K562 treated with DMSO at 1 percent for 4 hours (cell line): ENCODE results near the gene METAP1. TPM values are rescaled to one million over a fixed set of nuclear protein-coding genes. Genes with fewer than 3 reads are reported as not detected.

Source experiments
- total RNA-seq: library from RNA; unstranded; fragments of 300-600 nt; gene quantifications from 2 replicates; pipeline ENCODE4 v1.2.3, GENCODE V29; 2022; ENCODE audit not compliant: insufficient read depth

Gene METAP1
- 27.3 and 27.9 TPM in 2 replicates for total RNA-seq

GRCh38 chr4:98995183-98996055 is at the start of gene METAP1:
Gene METAP1, plus strand, starts transcription at chr4:98995721. Its CDS starts 33 bp downstream, at chr4:98995754.

GRCh38 chr4:99088481-99089365 is 93.2 kb downstream of the METAP1 start, which contains the start of gene ADH5:
Gene ADH5, minus strand, starts transcription at chr4:99088788. Its CDS starts 88 bp downstream, at chr4:99088700.

Other genes starting within 250 kb of the METAP1 start
- 45.0 and 46.5 TPM in 2 replicates for gene EIF4E, start 66.6 kb upstream of the METAP1 start, total RNA-seq
- gene ADH5, start 93.1 kb downstream of the METAP1 start, total RNA-seq: 90.4 and 92.5 TPM in 2 replicates
- not detected in 2 replicates for gene ADH4, start 148.6 kb downstream of the METAP1 start, total RNA-seq
- gene ADH6, start 223.5 kb downstream of the METAP1 start, total RNA-seq: not detected in 2 replicates